SK-N-MC (cell line): ENCODE data around the gene EEF1B2.

ENCODE experiments used
- EZH2 ChIP-seq: fragments of 200-600 bp; sonication (generic); IDR thresholded peaks from one replicate; pipeline ENCODE4 v1.6.1; 2017; ENCODE audit warnings: antibody characterized with exemption
- POLR2AphosphoS5 ChIP-seq: IDR thresholded peaks from 2 replicates; pipeline ENCODE4 v1.6.1; 2012; ENCODE audit warnings: mild to moderate bottlenecking, low read depth, low read length, borderline replicate concordance

- TF ChIP-seq EZH2: no peak
- TF ChIP-seq POLR2AphosphoS5: no peak
Measured at GRCh38 chr2:206144383-206144782, 15.3 kb upstream of the EEF1B2 start.
